Panc1 (cell line): ENCODE measurements around the gene HHIP. TPM values are rescaled to one million over a fixed set of nuclear protein-coding genes. Genes with fewer than 3 reads are reported as not detected.

ENCODE experiments used
- ATAC-seq: fragments of 200-7000 bp; cut with Tn5 transposase; 2 replicates; pipeline ENCODE4 v1.9.1; 2020; ENCODE audit warnings: mild to moderate bottlenecking, moderate library complexity
- Bru-seq: library from RNA; stranded (reverse); fragments of 400-500 nt; gene quantifications from one replicate; lab custom pipeline; 2021; lab: Mats Ljungman, UMichigan
- BruChase-seq, 2 experiments: library from RNA; stranded (reverse); fragments of 400-500 nt; gene quantifications; one replicate each; lab custom pipeline; 2021; lab: Mats Ljungman, UMichigan
- BruUV-seq: library from RNA; stranded (reverse); fragments of 400-500 nt; replicated peaks from 2 replicates; lab custom pipeline; 2021; lab: Mats Ljungman, UMichigan
- CTCF ChIA-PET: fragments of 300-600 bp; sonication (Branson Sonifier 250); formaldehyde crosslinking; loops from one replicate; lab custom pipeline; 2022; ENCODE audit warnings: antibody characterized with exemption; lab: Charles Lee
- POLR2A ChIA-PET: fragments of 300-600 bp; sonication (Branson Sonifier 250); formaldehyde crosslinking; loops from one replicate; lab custom pipeline; 2022; ENCODE audit warnings: antibody characterized with exemption; lab: Charles Lee
- DNase-seq: peaks from one replicate; pipeline ENCODE4 v3.0.0-alpha.2; 2010; ENCODE audit warnings: low read depth, low spot score
- H3K27ac ChIP-seq: 2 replicates; pipeline ENCODE4 v1.5.1; 2011; ENCODE audit warnings: mild to moderate bottlenecking, low read length, inconsistent platforms
- H3K27me3 ChIP-seq: fragments of 200-500 bp; sonication (Bioruptor generic); 2 replicates; pipeline ENCODE4 v1.6.0; 2014; ENCODE audit warnings: low read length, inconsistent platforms; ENCODE audit not compliant: control insufficient read depth, insufficient read depth
- H3K36me3 ChIP-seq: fragments of 200-500 bp; sonication (Bioruptor generic); 2 replicates; pipeline ENCODE4 v1.5.1; 2014; ENCODE audit warnings: inconsistent platforms, mild to moderate bottlenecking, low read length, moderate library complexity; ENCODE audit not compliant: control insufficient read depth, insufficient read depth
- H3K4me1 ChIP-seq: 2 replicates; pipeline ENCODE4 v1.5.1; 2011; ENCODE audit warnings: inconsistent platforms, mild to moderate bottlenecking, low read length, moderate library complexity; ENCODE audit not compliant: control insufficient read depth, insufficient read depth
- H3K4me3 ChIP-seq, 2 experiments: 2 replicates each; pipeline ENCODE4 v1.5.1; 2011 to 2012; ENCODE audit warnings: low read depth in 2 of 2, low read length in 2 of 2, mild to moderate bottlenecking in 2 of 2, inconsistent platforms in 1 of 2, moderate library complexity in 1 of 2
- H3K9me3 ChIP-seq: fragments of 200-500 bp; sonication (Bioruptor generic); 2 replicates; pipeline ENCODE4 v1.5.1; 2014; ENCODE audit warnings: low read depth, mild to moderate bottlenecking, inconsistent platforms, low read length, moderate library complexity; ENCODE audit not compliant: control insufficient read depth, insufficient read depth
- POLR2AphosphoS5 ChIP-seq: IDR thresholded peaks from 2 replicates; pipeline ENCODE4 v1.6.1; 2012; ENCODE audit warnings: mild to moderate bottlenecking, low read depth, low read length, moderate library complexity
- SIN3A ChIP-seq: IDR thresholded peaks from 2 replicates; pipeline ENCODE4 v1.6.1; 2012; ENCODE audit warnings: low read depth, mild to moderate bottlenecking, low read length, moderate library complexity, borderline replicate concordance; ENCODE audit not compliant: insufficient read depth
- TCF7L2 ChIP-seq: IDR thresholded peaks from 2 replicates; pipeline ENCODE4 v1.6.1; 2011; ENCODE audit warnings: mild to moderate bottlenecking, low read depth, low read length, inconsistent platforms
- in situ Hi-C: cut with HindIII; loops from 2 replicates; pipeline ENCODE4 v1.10.0; 2016; ENCODE audit warnings: low sequenced_read_pairs, low pct_unique_long_range_greater_than_20kb
- intact Hi-C: fragments of 100-400 bp; cut with micrococcal nuclease; formaldehyde crosslinking; loops from one replicate; pipeline ENCODE4 v1.10.0; 2022; ENCODE audit not compliant: unreplicated experiment
- long read RNA-seq: library from polyadenylated mRNA; unstranded; transcript quantifications from one replicate; pipeline ENCODE4 v2.0.0, GENCODE V29; 2021; ENCODE audit not compliant: unreplicated experiment
- polyA plus RNA-seq: library from polyadenylated mRNA; unstranded; fragments of >200 nt; gene quantifications from one replicate; pipeline ENCODE4 v1.2.1, GENCODE V29; 2012; ENCODE audit warnings: missing spikeins; ENCODE audit not compliant: insufficient read length
- total RNA-seq: library from RNA; stranded (reverse); gene quantifications from one replicate; pipeline ENCODE4 v1.2.1, GENCODE V29; 2021; ENCODE audit not compliant: unreplicated experiment
- TF ChIP-seq, protein P1 (sequence below), 2 experiments: IDR thresholded peaks; 2 replicates each; pipeline ENCODE4 v1.6.1; 2011 to 2012; ENCODE audit warnings: low read depth in 2 of 2, control low read depth in 1 of 2, low read length in 1 of 2, mild to moderate bottlenecking in 1 of 2, moderate library complexity in 1 of 2; ENCODE audit not compliant: insufficient read depth in 1 of 2
- TF ChIP-seq, protein P2 (sequence below): fragments of 450-650 bp; IDR thresholded peaks from 2 replicates; pipeline ENCODE4 v1.5.1; 2017; ENCODE audit warnings: mild to moderate bottlenecking

Gene HHIP
- total RNA-seq (0.08 TPM), Bru-seq, nascent RNA (not detected), BruChase-seq, experiment 1, labeled RNA remaining after a 2-hour chase (percentile 2 among the genes with signal in this experiment), BruChase-seq, experiment 2, labeled RNA remaining after a 6-hour chase (percentile 3 among the genes with signal in this experiment)
- not detected for polyA plus RNA-seq
- long read RNA-seq: 0 reads

DNA sequence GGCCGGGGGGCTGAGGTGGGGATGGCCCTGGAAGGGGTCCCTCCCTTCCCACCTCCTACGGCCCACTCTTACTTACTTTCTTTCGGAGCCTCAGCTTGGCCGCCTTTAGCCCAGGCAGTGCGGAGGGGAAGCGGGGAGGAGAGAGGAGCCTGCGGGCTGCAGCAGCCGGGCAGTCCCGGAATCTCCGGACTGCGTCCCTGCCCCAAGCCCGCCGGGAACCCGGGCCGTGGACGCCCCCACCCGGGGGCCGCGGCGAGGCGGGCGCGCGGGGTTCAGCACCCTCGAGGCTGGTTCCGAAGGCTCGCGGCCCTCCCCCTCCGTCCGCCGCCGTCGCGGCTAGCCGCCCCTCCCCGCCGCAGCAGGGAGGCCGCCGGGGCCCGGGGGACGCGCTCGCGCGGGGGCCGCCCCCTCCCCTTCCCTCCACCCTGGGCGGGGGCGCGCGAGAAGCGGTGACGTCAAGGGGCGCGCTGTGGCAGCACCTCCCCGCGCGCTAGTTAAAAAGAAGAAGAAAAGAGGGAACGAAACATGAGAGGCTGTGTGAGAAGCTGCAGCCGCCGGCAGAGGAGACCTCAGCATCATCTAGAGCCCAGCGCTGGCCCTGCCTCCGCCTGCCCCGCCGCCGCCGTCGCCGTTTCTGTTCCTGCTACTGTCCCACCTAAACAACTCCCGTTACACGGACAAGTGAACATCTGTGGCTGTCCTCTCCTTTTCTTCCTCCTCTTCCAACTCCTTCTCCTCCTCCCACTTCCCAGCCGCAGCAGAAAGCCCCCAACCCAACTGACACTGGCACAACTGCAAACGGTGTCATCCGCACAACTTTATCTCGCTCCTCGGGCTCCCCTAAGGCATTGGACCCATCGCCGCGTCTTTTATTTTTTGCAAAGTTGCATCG, at the start of gene HHIP:
Gene HHIP (plus strand): TSS at position 526 of the 892 bp plus-strand sequence. CDS start 520 bp downstream, outside the sequence.
- H3K4me1 ChIP-seq: no peaks in the 10 kb centered on the region; the same call in 1 of the 2 replicates
- POLR2A ChIA-PET: no interaction called here
- TF ChIP-seq POLR2AphosphoS5 (no peak), TCF7L2 (no peak), SIN3A (no peak)
- TF ChIP-seq, protein P1, sequence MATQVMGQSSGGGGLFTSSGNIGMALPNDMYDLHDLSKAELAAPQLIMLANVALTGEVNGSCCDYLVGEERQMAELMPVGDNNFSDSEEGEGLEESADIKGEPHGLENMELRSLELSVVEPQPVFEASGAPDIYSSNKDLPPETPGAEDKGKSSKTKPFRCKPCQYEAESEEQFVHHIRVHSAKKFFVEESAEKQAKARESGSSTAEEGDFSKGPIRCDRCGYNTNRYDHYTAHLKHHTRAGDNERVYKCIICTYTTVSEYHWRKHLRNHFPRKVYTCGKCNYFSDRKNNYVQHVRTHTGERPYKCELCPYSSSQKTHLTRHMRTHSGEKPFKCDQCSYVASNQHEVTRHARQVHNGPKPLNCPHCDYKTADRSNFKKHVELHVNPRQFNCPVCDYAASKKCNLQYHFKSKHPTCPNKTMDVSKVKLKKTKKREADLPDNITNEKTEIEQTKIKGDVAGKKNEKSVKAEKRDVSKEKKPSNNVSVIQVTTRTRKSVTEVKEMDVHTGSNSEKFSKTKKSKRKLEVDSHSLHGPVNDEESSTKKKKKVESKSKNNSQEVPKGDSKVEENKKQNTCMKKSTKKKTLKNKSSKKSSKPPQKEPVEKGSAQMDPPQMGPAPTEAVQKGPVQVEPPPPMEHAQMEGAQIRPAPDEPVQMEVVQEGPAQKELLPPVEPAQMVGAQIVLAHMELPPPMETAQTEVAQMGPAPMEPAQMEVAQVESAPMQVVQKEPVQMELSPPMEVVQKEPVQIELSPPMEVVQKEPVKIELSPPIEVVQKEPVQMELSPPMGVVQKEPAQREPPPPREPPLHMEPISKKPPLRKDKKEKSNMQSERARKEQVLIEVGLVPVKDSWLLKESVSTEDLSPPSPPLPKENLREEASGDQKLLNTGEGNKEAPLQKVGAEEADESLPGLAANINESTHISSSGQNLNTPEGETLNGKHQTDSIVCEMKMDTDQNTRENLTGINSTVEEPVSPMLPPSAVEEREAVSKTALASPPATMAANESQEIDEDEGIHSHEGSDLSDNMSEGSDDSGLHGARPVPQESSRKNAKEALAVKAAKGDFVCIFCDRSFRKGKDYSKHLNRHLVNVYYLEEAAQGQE (IDR thresholded peaks at IDR 0.05; ENCODE audit: insufficient read depth in 1 of 2, low read depth in 2 of 2, low read length in 1 of 2): no peak
- TF ChIP-seq, protein P2, sequence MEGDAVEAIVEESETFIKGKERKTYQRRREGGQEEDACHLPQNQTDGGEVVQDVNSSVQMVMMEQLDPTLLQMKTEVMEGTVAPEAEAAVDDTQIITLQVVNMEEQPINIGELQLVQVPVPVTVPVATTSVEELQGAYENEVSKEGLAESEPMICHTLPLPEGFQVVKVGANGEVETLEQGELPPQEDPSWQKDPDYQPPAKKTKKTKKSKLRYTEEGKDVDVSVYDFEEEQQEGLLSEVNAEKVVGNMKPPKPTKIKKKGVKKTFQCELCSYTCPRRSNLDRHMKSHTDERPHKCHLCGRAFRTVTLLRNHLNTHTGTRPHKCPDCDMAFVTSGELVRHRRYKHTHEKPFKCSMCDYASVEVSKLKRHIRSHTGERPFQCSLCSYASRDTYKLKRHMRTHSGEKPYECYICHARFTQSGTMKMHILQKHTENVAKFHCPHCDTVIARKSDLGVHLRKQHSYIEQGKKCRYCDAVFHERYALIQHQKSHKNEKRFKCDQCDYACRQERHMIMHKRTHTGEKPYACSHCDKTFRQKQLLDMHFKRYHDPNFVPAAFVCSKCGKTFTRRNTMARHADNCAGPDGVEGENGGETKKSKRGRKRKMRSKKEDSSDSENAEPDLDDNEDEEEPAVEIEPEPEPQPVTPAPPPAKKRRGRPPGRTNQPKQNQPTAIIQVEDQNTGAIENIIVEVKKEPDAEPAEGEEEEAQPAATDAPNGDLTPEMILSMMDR: no peak
- H3K27me3 ChIP-seq: peaks cover 3% of the 10 kb centered on the region
- no TSS peak for BruUV-seq
- DNase-seq: no peak
- intact Hi-C loops: no loop called here
- H3K36me3 ChIP-seq: no peaks in the 10 kb centered on the region
- in situ Hi-C loops: no loop called here
- peak; percentile 82; the same call in 1 of the 2 replicates for ATAC-seq
- CTCF ChIA-PET: no interaction called here
- H3K27ac ChIP-seq: no peak within 1 kb of the TSS
- no peaks in the 10 kb centered on the region for H3K9me3 ChIP-seq
- H3K4me3 ChIP-seq: peak within 1 kb of the TSS; percentile 21 to 36

GRCh38 chr4:144597171-144597570, 48.8 kb upstream of the HHIP start:
- no peak for TF ChIP-seq POLR2AphosphoS5
- TF ChIP-seq, protein P2: no peak
- TF ChIP-seq, protein P1 (IDR thresholded peaks at IDR 0.05; ENCODE audit: insufficient read depth in 1 of 2, low read depth in 2 of 2, low read length in 1 of 2): no peak
- no peak overlapping the region for H3K27ac ChIP-seq
- no peak overlapping the region for H3K4me3 ChIP-seq
- no TSS peak for BruUV-seq
- intact Hi-C loops: no loop called here
- CTCF ChIA-PET: no interaction called here
- ATAC-seq: no peak
- POLR2A ChIA-PET: no interaction called here
- no peaks in the 10 kb centered on the region for H3K9me3 ChIP-seq
- no peaks in the 10 kb centered on the region for H3K36me3 ChIP-seq
- DNase-seq: no peak
- no peaks in the 10 kb centered on the region for H3K27me3 ChIP-seq
- in situ Hi-C loops: no loop called here
- H3K4me1 ChIP-seq: no peaks in the 10 kb centered on the region
